GM23338 (cell line): ENCODE data around the gene BANF1. TPM values are rescaled to one million over a fixed set of nuclear protein-coding genes. Genes with fewer than 3 reads are reported as not detected.

Source experiments
- CREB1 ChIP-seq: fragments of 250-450 bp; sonication (Bioruptor Pico); IDR thresholded peaks from 2 replicates; pipeline ENCODE4 v1.5.0; 2020; ENCODE audit warnings: low read depth, mild to moderate bottlenecking, moderate library complexity
- JUNB ChIP-seq: IDR thresholded peaks from one replicate; pipeline ENCODE4 v1.6.1; 2016; ENCODE audit warnings: antibody characterized with exemption; ENCODE audit not compliant: unreplicated experiment
- ZNF114 ChIP-seq: fragments of 250-450 bp; sonication (Bioruptor Pico); IDR thresholded peaks from 2 replicates; pipeline ENCODE4 v1.5.0; 2020; ENCODE audit warnings: mild to moderate bottlenecking, moderate library complexity
- polyA plus RNA-seq: library from polyadenylated mRNA; unstranded; fragments of >200 nt; fragmentation: Nextera tagmentation; extraction: Ambion mirVana; gene quantifications from 2 replicates; pipeline ENCODE4 v1.2.1, GENCODE V29; 2016
- total RNA-seq: library from RNA; depleted of rRNA; stranded (reverse); fragments of >200 nt; shearing (Covaris generic); gene quantifications from 2 replicates; pipeline ENCODE4 v1.2.3, GENCODE V29; 2014
- TF ChIP-seq, protein P1 (sequence below): fragments of 250-450 bp; sonication (Bioruptor Pico); IDR thresholded peaks from 2 replicates; pipeline ENCODE4 v1.5.0; 2020; ENCODE audit warnings: mild to moderate bottlenecking, moderate library complexity
- TF ChIP-seq, protein P2 (sequence below): IDR thresholded peaks from one replicate; pipeline ENCODE4 v1.6.1; 2018; ENCODE audit warnings: antibody characterized with exemption; ENCODE audit not compliant: unreplicated experiment

Gene BANF1
- total and polyA plus RNA-seq, 2 experiments from 2014 or later, result 58.2 to 765 TPM

DNA sequence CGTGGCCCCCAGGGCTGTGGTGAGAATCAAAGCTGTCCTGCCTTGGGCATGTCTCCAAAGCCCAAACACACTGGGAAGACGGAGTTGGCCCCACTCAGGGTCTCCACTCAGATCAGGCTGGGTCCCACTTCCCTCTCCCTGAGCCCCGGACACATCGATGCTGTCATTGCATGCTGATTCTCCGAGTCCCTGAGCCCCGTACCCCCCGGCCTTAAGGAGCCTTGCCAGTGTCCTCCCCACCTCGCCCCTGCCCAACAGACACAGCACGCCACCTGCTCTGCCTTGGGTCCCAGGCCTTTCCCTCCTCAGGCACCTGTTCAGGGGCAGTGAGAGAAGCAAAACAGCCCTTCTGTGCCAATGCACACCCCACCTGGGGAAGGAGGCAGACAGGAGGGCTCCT is 15.0 kb upstream of the BANF1 start (continued):
- TF ChIP-seq, protein P1, sequence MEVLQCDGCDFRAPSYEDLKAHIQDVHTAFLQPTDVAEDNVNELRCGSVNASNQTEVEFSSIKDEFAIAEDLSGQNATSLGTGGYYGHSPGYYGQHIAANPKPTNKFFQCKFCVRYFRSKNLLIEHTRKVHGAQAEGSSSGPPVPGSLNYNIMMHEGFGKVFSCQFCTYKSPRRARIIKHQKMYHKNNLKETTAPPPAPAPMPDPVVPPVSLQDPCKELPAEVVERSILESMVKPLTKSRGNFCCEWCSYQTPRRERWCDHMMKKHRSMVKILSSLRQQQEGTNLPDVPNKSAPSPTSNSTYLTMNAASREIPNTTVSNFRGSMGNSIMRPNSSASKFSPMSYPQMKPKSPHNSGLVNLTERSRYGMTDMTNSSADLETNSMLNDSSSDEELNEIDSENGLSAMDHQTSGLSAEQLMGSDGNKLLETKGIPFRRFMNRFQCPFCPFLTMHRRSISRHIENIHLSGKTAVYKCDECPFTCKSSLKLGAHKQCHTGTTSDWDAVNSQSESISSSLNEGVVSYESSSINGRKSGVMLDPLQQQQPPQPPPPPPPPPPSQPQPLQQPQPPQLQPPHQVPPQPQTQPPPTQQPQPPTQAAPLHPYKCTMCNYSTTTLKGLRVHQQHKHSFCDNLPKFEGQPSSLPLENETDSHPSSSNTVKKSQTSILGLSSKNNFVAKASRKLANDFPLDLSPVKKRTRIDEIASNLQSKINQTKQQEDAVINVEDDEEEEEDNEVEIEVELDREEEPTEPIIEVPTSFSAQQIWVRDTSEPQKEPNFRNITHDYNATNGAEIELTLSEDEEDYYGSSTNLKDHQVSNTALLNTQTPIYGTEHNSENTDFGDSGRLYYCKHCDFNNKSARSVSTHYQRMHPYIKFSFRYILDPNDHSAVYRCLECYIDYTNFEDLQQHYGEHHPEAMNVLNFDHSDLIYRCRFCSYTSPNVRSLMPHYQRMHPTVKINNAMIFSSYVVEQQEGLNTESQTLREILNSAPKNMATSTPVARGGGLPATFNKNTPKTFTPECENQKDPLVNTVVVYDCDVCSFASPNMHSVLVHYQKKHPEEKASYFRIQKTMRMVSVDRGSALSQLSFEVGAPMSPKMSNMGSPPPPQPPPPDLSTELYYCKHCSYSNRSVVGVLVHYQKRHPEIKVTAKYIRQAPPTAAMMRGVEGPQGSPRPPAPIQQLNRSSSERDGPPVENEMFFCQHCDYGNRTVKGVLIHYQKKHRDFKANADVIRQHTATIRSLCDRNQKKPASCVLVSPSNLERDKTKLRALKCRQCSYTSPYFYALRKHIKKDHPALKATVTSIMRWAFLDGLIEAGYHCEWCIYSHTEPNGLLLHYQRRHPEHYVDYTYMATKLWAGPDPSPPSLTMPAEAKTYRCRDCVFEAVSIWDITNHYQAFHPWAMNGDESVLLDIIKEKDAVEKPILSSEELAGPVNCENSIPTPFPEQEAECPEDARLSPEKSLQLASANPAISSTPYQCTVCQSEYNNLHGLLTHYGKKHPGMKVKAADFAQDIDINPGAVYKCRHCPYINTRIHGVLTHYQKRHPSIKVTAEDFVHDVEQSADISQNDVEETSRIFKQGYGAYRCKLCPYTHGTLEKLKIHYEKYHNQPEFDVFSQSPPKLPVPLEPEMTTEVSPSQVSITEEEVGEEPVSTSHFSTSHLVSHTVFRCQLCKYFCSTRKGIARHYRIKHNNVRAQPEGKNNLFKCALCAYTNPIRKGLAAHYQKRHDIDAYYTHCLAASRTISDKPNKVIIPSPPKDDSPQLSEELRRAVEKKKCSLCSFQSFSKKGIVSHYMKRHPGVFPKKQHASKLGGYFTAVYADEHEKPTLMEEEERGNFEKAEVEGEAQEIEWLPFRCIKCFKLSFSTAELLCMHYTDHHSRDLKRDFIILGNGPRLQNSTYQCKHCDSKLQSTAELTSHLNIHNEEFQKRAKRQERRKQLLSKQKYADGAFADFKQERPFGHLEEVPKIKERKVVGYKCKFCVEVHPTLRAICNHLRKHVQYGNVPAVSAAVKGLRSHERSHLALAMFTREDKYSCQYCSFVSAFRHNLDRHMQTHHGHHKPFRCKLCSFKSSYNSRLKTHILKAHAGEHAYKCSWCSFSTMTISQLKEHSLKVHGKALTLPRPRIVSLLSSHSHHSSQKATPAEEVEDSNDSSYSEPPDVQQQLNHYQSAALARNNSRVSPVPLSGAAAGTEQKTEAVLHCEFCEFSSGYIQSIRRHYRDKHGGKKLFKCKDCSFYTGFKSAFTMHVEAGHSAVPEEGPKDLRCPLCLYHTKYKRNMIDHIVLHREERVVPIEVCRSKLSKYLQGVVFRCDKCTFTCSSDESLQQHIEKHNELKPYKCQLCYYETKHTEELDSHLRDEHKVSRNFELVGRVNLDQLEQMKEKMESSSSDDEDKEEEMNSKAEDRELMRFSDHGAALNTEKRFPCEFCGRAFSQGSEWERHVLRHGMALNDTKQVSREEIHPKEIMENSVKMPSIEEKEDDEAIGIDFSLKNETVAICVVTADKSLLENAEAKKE (CRISPR knock-in tag), result no peak
- TF ChIP-seq ZNF114 (CRISPR knock-in tag), result no peak
- TF ChIP-seq JUNB, result no peak
- TF ChIP-seq, protein P2, sequence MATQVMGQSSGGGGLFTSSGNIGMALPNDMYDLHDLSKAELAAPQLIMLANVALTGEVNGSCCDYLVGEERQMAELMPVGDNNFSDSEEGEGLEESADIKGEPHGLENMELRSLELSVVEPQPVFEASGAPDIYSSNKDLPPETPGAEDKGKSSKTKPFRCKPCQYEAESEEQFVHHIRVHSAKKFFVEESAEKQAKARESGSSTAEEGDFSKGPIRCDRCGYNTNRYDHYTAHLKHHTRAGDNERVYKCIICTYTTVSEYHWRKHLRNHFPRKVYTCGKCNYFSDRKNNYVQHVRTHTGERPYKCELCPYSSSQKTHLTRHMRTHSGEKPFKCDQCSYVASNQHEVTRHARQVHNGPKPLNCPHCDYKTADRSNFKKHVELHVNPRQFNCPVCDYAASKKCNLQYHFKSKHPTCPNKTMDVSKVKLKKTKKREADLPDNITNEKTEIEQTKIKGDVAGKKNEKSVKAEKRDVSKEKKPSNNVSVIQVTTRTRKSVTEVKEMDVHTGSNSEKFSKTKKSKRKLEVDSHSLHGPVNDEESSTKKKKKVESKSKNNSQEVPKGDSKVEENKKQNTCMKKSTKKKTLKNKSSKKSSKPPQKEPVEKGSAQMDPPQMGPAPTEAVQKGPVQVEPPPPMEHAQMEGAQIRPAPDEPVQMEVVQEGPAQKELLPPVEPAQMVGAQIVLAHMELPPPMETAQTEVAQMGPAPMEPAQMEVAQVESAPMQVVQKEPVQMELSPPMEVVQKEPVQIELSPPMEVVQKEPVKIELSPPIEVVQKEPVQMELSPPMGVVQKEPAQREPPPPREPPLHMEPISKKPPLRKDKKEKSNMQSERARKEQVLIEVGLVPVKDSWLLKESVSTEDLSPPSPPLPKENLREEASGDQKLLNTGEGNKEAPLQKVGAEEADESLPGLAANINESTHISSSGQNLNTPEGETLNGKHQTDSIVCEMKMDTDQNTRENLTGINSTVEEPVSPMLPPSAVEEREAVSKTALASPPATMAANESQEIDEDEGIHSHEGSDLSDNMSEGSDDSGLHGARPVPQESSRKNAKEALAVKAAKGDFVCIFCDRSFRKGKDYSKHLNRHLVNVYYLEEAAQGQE, result no peak
- no peak for TF ChIP-seq CREB1
